ENCODE results near the gene TNNC1. TPM values are rescaled to one million over a fixed set of nuclear protein-coding genes. Genes with fewer than 3 reads are reported as not detected.

The TNNC1 gene
- total RNA-seq, 2 experiments from 2014 or later, result 4.8 to 5.9 TPM

- intact Hi-C loops (cut with micrococcal nuclease), result no loop called here
- ChIA-PET CTCF (interaction anchor here (3.3 to 5.8 kb wide), 2 partner anchors 15 to 20 kb away, joined by 12 to 111 read pairs; partner anchors contain the start of gene SEMA3G), POLR2A (interaction anchor here (0.6 to 0.8 kb wide), 2 partner anchors 58 to 95 kb away, joined by 3 read pairs; no protein-coding TSS in a partner anchor)
- ATAC-seq (no peak), DNase-seq (no peak)
- no peak overlapping the region for H3K27ac Mint-ChIP-seq
- no peaks in the 10 kb centered on the region for H3K27me3 Mint-ChIP-seq
- TF ChIP-seq, protein P1, sequence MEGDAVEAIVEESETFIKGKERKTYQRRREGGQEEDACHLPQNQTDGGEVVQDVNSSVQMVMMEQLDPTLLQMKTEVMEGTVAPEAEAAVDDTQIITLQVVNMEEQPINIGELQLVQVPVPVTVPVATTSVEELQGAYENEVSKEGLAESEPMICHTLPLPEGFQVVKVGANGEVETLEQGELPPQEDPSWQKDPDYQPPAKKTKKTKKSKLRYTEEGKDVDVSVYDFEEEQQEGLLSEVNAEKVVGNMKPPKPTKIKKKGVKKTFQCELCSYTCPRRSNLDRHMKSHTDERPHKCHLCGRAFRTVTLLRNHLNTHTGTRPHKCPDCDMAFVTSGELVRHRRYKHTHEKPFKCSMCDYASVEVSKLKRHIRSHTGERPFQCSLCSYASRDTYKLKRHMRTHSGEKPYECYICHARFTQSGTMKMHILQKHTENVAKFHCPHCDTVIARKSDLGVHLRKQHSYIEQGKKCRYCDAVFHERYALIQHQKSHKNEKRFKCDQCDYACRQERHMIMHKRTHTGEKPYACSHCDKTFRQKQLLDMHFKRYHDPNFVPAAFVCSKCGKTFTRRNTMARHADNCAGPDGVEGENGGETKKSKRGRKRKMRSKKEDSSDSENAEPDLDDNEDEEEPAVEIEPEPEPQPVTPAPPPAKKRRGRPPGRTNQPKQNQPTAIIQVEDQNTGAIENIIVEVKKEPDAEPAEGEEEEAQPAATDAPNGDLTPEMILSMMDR (IDR thresholded peaks at IDR 0.05), result no peak
- no peaks in the 10 kb centered on the region for H3K36me3 Mint-ChIP-seq (ENCODE audit: low read depth)
- H3K4me3 Mint-ChIP-seq, result no peak overlapping the region
- no peaks in the 10 kb centered on the region for H3K9me3 Mint-ChIP-seq
- H3K4me1 Mint-ChIP-seq (ENCODE audit: low read depth), result no peaks in the 10 kb centered on the region
These were observed 21.6 kb downstream of the TNNC1 start for GRCh38 chr3:52432225-52432624.

GRCh38 chr3:52431459-52432223 lies 22.2 kb downstream of the TNNC1 start:
- no peak for DNase-seq
- H3K36me3 Mint-ChIP-seq (ENCODE audit: low read depth), result no peaks in the 10 kb centered on the region
- ATAC-seq, result no peak
- ChIA-PET CTCF (interaction anchor here (1.2 to 5.8 kb wide), 3 partner anchors 16 to 47 kb away, joined by 3 to 111 read pairs (median 12); partner anchors contain the start of gene SEMA3G), POLR2A (interaction anchor here (0.6 to 0.8 kb wide), 2 partner anchors 57 to 96 kb away, joined by 3 read pairs; no protein-coding TSS in a partner anchor)
- H3K4me3 Mint-ChIP-seq, result no peak overlapping the region
- H3K4me1 Mint-ChIP-seq (ENCODE audit: low read depth), result no peaks in the 10 kb centered on the region
- intact Hi-C loops (cut with micrococcal nuclease), result no loop called here
- H3K27ac Mint-ChIP-seq, result no peak overlapping the region
- H3K9me3 Mint-ChIP-seq, result no peaks in the 10 kb centered on the region
- TF ChIP-seq, protein P1 (IDR thresholded peaks at IDR 0.05), result no peak
- H3K27me3 Mint-ChIP-seq, result no peaks in the 10 kb centered on the region

GRCh38 chr3:52430416-52430810 lies 23.4 kb downstream of the TNNC1 start:
- Mint-ChIP-seq H3K36me3 (ENCODE audit: low read depth) (no peaks in the 10 kb centered on the region), H3K9me3 (no peaks in the 10 kb centered on the region), H3K27ac (no peak overlapping the region), H3K4me3 (no peak overlapping the region), H3K27me3 (no peaks in the 10 kb centered on the region), H3K4me1 (ENCODE audit: low read depth) (no peaks in the 10 kb centered on the region)
- DNase-seq (no peak), ATAC-seq (no peak)
- CTCF ChIA-PET, result interaction anchor here (0.8 to 5.8 kb wide), 5 partner anchors 17 to 46 kb away, joined by 3 to 111 read pairs (median 3); partner anchors contain the start of gene SEMA3G
- TF ChIP-seq, protein P1 (IDR thresholded peaks at IDR 0.05), result no peak
- POLR2A ChIA-PET, result no interaction called here
- intact Hi-C loops (cut with micrococcal nuclease), result no loop called here

- ATAC-seq (no peak), DNase-seq (no peak)
- ChIA-PET CTCF (interaction anchor here (0.9 to 5.8 kb wide), 8 partner anchors 11 to 91 kb away, joined by 3 to 111 read pairs (median 3); partner anchors contain the start of genes SEMA3G and TNNC1), POLR2A (no interaction called here)
- intact Hi-C loops (cut with micrococcal nuclease), result loop anchor here (2.0 kb wide), 1 partner anchor 17 kb away; no protein-coding TSS in a partner anchor
- no peak overlapping the region for H3K27ac Mint-ChIP-seq
- no peaks in the 10 kb centered on the region for H3K27me3 Mint-ChIP-seq
- H3K4me3 Mint-ChIP-seq, result no peak overlapping the region
- TF ChIP-seq, protein P1 (IDR thresholded peaks at IDR 0.05), result no peak
- H3K9me3 Mint-ChIP-seq, result no peaks in the 10 kb centered on the region
- H3K4me1 Mint-ChIP-seq (ENCODE audit: low read depth), result no peaks in the 10 kb centered on the region
- no peaks in the 10 kb centered on the region for H3K36me3 Mint-ChIP-seq (ENCODE audit: low read depth)
These were observed 23.9 kb downstream of the TNNC1 start for GRCh38 chr3:52429779-52430415.

Data from activated CD8-positive, alpha-beta T cell treated with anti-CD3 and anti-CD28 coated beads for 36 hours (primary cell).